Neural progenitor cell (in vitro differentiated cells): ENCODE data around the gene LIN28A. TPM values are rescaled to one million over a fixed set of nuclear protein-coding genes. Genes with fewer than 3 reads are reported as not detected.

Experiments
- DNase-seq: peaks from one replicate; pipeline ENCODE4 v3.0.0-alpha.2; 2016; ENCODE audit warnings: low spot score
- H2AFZ ChIP-seq: fragments of 200-600 bp; sonication (generic); replicated peaks from 2 replicates; pipeline ENCODE4 v1.6.1; 2016; ENCODE audit warnings: antibody characterized with exemption
- H3F3A ChIP-seq: fragments of 200-600 bp; sonication (generic); 2 replicates; pipeline ENCODE4 v1.6.1; 2016; ENCODE audit warnings: antibody characterized with exemption, low read depth
- H3K27ac ChIP-seq: fragments of 200-600 bp; sonication (generic); 2 replicates; pipeline ENCODE4 v1.5.1; 2016; ENCODE audit warnings: mild to moderate bottlenecking
- H3K27me3 ChIP-seq: fragments of 200-600 bp; sonication (generic); 2 replicates; pipeline ENCODE4 v1.6.1; 2016; ENCODE audit warnings: mild to moderate bottlenecking, moderate library complexity
- H3K36me3 ChIP-seq: fragments of 200-600 bp; sonication (generic); 2 replicates; pipeline ENCODE4 v1.5.1; 2016
- H3K4me1 ChIP-seq: fragments of 200-600 bp; sonication (generic); 2 replicates; pipeline ENCODE4 v1.6.1; 2016; ENCODE audit warnings: mixed run types
- H3K4me2 ChIP-seq: fragments of 200-600 bp; sonication (generic); 2 replicates; pipeline ENCODE4 v1.6.1; 2016
- H3K4me3 ChIP-seq: fragments of 200-600 bp; sonication (generic); 2 replicates; pipeline ENCODE4 v1.5.1; 2016
- H3K79me2 ChIP-seq: fragments of 200-600 bp; sonication (generic); 2 replicates; pipeline ENCODE4 v1.6.1; 2016; ENCODE audit warnings: low read depth
- H3K9ac ChIP-seq: fragments of 200-600 bp; sonication (generic); 2 replicates; pipeline ENCODE4 v1.6.1; 2016
- H3K9me3 ChIP-seq: fragments of 200-600 bp; sonication (generic); 2 replicates; pipeline ENCODE4 v1.5.1; 2016; ENCODE audit warnings: low read depth
- H4K20me1 ChIP-seq: fragments of 200-600 bp; sonication (generic); 2 replicates; pipeline ENCODE4 v1.6.1; 2016; ENCODE audit warnings: low read depth
- H3K27ac Mint-ChIP-seq: 3 replicates; pipeline ENCODE4 v1.8.0; 2021; ENCODE audit warnings: mixed read lengths
- H3K27me3 Mint-ChIP-seq: 2 replicates; pipeline ENCODE4 v1.8.0; 2022; ENCODE audit warnings: low read depth, mild to moderate bottlenecking, inconsistent platforms, moderate library complexity, mixed read lengths; ENCODE audit not compliant: insufficient read depth
- H3K36me3 Mint-ChIP-seq: 3 replicates; pipeline ENCODE4 v1.8.0; 2021; ENCODE audit warnings: mixed read lengths
- H3K4me1 Mint-ChIP-seq: 3 replicates; pipeline ENCODE4 v1.8.0; 2021; ENCODE audit warnings: mixed read lengths
- H3K4me3 Mint-ChIP-seq: 3 replicates; pipeline ENCODE4 v1.8.0; 2021; ENCODE audit warnings: mild to moderate bottlenecking, moderate library complexity, mixed read lengths
- H3K9me3 Mint-ChIP-seq: 3 replicates; pipeline ENCODE4 v1.8.0; 2020; ENCODE audit warnings: mixed read lengths
- CTCF ChIP-seq: fragments of 200-600 bp; sonication (generic); IDR thresholded peaks from 2 replicates; pipeline ENCODE4 v1.5.1; 2017; ENCODE audit warnings: antibody characterized with exemption, mild to moderate bottlenecking
- EZH2 ChIP-seq: fragments of 200-600 bp; sonication (generic); IDR thresholded peaks from 2 replicates; pipeline ENCODE4 v1.6.1; 2017; ENCODE audit warnings: antibody characterized with exemption, mild to moderate bottlenecking, moderate library complexity
- EZH2phosphoT487 ChIP-seq: fragments of 200-600 bp; sonication (generic); IDR thresholded peaks from 2 replicates; pipeline ENCODE4 v1.6.1; 2017; ENCODE audit warnings: antibody characterized with exemption
- total RNA-seq: library from RNA; depleted of rRNA; stranded (reverse); fragments of >200 nt; gene quantifications from 2 replicates; pipeline ENCODE4 v1.2.3, GENCODE V29; 2015; ENCODE audit warnings: low replicate concordance

Gene LIN28A
- total RNA-seq, 1 donor from 2014 or later: 1,384 TPM

GRCh38 chr1:26403656-26404055 is 7.0 kb upstream of the LIN28A start:
- peaks cover 19% of the 10 kb centered on the region for H3K4me1 ChIP-seq
- Mint-ChIP-seq H3K9me3 (peaks cover 2% of the 10 kb centered on the region), H3K4me1 (peaks cover 29% of the 10 kb centered on the region), H3K27me3 (peaks cover 16% of the 10 kb centered on the region), H3K27ac (no peak overlapping the region), H3K36me3 (no peaks in the 10 kb centered on the region), H3K4me3 (peak overlapping the region; percentile 25)
- TF ChIP-seq EZH2 (no peak), EZH2phosphoT487 (no peak), CTCF (no peak)
- no peak overlapping the region for H3K9ac ChIP-seq
- peak overlapping the region; percentile 61 for H3K27ac ChIP-seq
- peaks cover 33% of the 10 kb centered on the region for H3F3A ChIP-seq
- peak; percentile 62 for DNase-seq
- no peaks in the 10 kb centered on the region for H3K9me3 ChIP-seq
- no peaks in the 10 kb centered on the region for H3K36me3 ChIP-seq
- no peak overlapping the region for H3K4me3 ChIP-seq
- H2AFZ ChIP-seq: no peak overlapping the region
- H3K79me2 ChIP-seq: no peaks in the 10 kb centered on the region
- peak overlapping the region; percentile 66 for H3K4me2 ChIP-seq
- no peaks in the 10 kb centered on the region for H4K20me1 ChIP-seq
- H3K27me3 ChIP-seq: no peaks in the 10 kb centered on the region

GRCh38 chr1:26404641-26405040 is 6.0 kb upstream of the LIN28A start:
- no peaks in the 10 kb centered on the region for H3K36me3 ChIP-seq
- H3K9ac ChIP-seq: no peak overlapping the region
- TF ChIP-seq EZH2phosphoT487 (no peak), CTCF (no peak), EZH2 (no peak)
- no peak overlapping the region for H3K27ac Mint-ChIP-seq
- no peak overlapping the region for H3K4me3 Mint-ChIP-seq
- no peaks in the 10 kb centered on the region for H3K9me3 ChIP-seq
- H3K4me1 Mint-ChIP-seq: peaks cover 37% of the 10 kb centered on the region
- H3K79me2 ChIP-seq: no peaks in the 10 kb centered on the region
- no peak for DNase-seq
- no peak overlapping the region for H3K4me3 ChIP-seq
- peaks cover 17% of the 10 kb centered on the region for H3K27me3 Mint-ChIP-seq
- H3K4me1 ChIP-seq: peaks cover 19% of the 10 kb centered on the region
- H3K36me3 Mint-ChIP-seq: no peaks in the 10 kb centered on the region
- no peaks in the 10 kb centered on the region for H4K20me1 ChIP-seq
- no peak overlapping the region for H3K27ac ChIP-seq
- H3F3A ChIP-seq: peaks cover 39% of the 10 kb centered on the region
- no peak overlapping the region for H2AFZ ChIP-seq
- H3K27me3 ChIP-seq: no peaks in the 10 kb centered on the region
- H3K9me3 Mint-ChIP-seq: peaks cover 2% of the 10 kb centered on the region
- H3K4me2 ChIP-seq: no peak overlapping the region

- TF ChIP-seq EZH2phosphoT487 (no peak), EZH2 (no peak), CTCF (no peak)
- H2AFZ ChIP-seq: no peak overlapping the region
- peaks cover 19% of the 10 kb centered on the region for H3K4me1 ChIP-seq
- no peaks in the 10 kb centered on the region for H3K27me3 ChIP-seq
- Mint-ChIP-seq H3K4me3 (no peak overlapping the region), H3K4me1 (peaks cover 37% of the 10 kb centered on the region), H3K9me3 (no peaks in the 10 kb centered on the region), H3K27ac (no peak overlapping the region), H3K36me3 (no peaks in the 10 kb centered on the region), H3K27me3 (peaks cover 17% of the 10 kb centered on the region)
- no peaks in the 10 kb centered on the region for H3K9me3 ChIP-seq
- H3K36me3 ChIP-seq: no peaks in the 10 kb centered on the region
- no peak overlapping the region for H3K4me3 ChIP-seq
- no peak for DNase-seq
- H3K4me2 ChIP-seq: no peak overlapping the region
- peaks cover 45% of the 10 kb centered on the region for H3F3A ChIP-seq
- peaks cover under 1% of the 10 kb centered on the region for H3K79me2 ChIP-seq
- no peak overlapping the region for H3K27ac ChIP-seq
- no peaks in the 10 kb centered on the region for H4K20me1 ChIP-seq
- H3K9ac ChIP-seq: no peak overlapping the region
Measured at GRCh38 chr1:26405281-26405915, 5.2 kb upstream of the LIN28A start.
